Fibroblast of the conjunctiva (primary cell): ENCODE data around the gene VSTM5.
"Not testable (repeated sequence)": the region's sequence is repeated elsewhere in the genome, so short reads cannot be mapped to it uniquely, and the experiment has no call there.

Experiments
- DNase-seq: peaks from one replicate; pipeline ENCODE4 v3.0.0-alpha.2; 2010; ENCODE audit warnings: low read depth

Gene VSTM5

DNA sequence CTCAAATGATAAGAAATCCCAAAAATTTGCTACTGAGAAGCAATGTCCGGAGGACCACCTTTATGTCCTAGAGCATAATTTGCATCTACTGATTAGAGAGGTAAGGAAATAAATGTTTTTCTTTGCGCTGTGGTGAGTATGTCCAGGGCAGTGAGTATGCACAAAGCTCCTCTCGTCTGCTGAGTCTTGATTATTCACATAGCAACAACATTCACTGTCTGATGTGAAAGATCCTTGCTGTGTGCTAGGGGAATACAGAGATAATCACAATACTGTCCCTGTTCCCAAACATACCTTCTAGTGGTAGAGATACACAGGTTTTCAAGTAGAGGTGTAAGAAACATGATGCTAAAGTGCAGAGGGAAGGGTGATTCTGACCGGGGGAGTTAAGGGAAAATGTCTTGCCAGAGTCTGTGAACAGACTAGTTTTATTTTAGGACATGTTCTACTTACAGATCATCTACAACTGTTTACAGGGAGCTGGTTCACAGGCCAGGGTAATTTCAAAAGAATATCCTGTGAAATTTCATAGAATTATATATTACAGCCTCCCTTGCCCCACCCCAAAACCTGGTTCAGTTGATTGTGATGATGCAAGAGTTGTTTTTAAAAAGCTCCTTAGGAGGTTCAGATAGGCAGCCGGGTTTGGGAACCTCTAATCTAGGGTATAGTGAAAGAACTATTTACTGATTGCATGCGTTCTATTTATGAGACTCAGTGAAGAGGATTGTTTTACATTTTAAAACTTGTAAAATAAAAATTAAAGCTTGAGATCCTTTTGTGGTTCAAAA lies 53.8 kb downstream of the VSTM5 start:
- no peak for DNase-seq

DNA sequence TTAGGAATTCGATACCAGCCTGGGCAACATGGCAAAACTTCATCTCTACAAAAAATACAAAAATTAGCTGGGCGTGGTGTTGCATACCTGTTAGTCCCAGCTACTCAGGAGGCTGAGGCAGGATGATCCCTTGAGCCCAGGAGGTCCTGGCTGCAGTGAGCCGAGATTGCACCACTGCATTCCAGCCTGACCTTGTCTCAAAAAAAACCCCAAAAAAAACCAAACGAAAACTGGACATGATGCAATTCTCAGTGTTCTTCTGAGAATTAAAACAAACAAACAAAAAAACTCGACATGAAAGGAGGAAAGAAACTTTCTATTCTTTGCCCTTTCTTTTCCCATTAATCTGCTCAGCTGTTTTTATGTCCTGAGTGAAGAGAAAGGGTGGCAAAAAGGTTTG lies 58.9 kb downstream of the VSTM5 start:
- DNase-seq: peak; percentile 9

DNA sequence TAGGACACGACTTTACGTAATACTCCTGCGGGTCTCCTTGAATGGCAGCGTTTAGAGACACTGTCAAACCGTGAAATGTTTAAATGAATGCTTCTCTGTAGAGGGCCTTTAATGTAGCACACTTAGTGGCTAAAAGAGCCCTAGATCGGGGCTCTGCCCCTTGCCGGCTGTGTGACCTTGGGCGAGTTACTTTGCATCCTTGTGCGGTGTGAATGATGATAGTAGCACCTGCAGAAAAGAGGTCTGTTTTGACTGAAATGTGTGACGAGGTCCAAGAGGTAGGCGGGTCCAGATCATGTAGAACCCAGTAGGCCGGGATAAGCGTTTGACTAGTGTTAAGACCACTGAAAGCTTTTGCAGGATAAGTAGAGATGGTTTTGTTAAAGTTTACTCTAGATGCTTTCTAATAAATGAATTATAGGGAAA lies 65.5 kb downstream of the VSTM5 start:
- DNase-seq: no peak

DNA sequence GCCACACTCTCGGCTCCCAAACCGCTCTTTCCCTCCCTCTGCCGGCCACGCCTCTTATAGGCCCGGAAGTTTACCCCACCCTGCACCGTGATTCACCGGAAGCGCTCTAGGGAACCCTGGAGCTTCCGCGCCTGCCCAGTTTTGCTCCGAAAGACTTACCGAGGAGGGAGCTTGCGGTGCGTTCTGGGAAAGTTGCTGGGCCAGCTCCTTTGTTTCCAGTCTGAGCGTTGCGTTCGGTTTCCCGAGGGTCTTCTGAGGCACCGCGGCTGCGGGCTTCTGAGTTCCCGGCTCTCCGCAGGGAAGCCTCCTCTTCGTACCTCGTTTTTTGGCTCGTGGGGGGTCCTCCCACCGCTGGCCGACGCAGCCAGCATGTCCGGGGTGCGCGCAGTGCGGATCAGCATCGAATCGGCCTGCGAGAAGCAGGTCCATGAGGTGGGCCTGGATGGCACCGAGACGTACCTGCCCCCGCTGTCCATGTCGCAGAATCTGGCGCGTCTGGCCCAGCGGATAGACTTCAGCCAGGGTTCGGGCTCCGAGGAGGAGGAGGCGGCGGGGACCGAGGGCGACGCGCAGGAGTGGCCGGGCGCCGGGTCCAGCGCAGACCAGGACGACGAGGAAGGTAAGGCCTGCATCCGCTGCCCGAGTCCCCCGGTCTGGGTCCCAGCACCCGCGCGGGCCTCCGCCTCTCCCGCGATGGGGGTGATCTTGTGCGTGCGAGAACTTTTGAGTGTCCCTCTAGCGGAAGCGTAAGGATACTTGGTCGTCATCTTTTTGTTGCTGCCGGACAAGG lies 66.1 kb downstream of the VSTM5 start, which contains the start of gene MED17:
Gene MED17 (plus strand): TSS at position 138 of the 790 bp plus-strand sequence. CDS start 232 bp downstream, at position 370.
- DNase-seq: peak; percentile 85

DNA sequence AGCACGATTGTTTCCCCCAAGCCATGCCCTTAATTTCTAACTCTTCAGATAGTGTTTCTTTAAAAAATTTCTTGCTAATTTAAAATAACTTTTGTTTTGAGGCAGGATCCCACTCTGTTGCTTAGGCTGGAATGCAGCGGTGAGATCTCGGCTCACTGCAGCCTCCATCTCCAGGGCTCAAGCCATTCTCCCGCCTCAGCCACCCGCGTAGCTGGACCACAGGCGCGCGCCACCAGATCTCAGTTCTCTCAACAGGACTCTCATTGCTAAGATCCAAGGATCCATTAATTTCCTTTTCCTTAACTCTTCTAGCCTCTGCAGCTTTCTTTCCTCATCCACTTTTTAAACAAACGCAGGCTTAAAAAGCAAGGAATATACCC lies 66.7 kb downstream of the VSTM5 start:
- DNase-seq: no peak

DNA sequence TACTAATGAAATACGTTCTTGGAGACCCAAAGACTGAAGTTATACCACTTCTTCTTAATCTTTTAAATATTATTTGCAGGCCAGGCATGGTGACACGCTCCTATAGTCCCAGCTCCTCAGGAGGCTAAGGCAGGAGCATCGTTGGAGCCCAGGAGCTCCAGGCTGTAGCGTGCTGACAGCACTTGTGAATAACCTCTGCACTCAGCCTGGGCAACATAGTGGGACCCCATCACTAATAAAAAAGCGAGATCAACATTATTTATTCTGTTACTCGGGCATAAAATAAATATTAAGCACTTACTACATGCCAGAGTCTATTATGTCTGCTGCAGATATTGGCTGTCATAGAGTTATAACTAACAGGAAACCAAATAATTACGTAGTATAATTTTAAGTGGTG lies 67.1 kb downstream of the VSTM5 start:
- no peak for DNase-seq

DNA sequence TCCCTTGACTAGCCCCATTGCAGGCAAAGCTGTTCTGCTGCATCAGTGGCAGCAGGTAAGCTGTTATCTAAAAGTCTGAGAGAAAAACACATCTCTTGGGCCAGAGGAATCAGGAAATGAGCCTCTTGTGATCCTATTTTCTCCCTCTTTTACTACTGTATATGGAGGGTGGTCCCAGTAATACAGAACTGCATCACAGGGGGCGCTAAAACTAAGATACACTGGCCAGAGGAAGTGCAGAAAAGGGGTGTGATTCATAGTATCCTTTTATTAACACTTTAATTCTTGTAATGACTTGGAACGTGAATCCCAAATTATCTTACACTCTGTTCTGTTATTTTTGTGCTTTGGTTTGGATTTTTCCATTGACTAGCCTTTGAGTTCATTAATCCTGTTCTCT lies 75.1 kb downstream of the VSTM5 start:
- no peak for DNase-seq

DNA sequence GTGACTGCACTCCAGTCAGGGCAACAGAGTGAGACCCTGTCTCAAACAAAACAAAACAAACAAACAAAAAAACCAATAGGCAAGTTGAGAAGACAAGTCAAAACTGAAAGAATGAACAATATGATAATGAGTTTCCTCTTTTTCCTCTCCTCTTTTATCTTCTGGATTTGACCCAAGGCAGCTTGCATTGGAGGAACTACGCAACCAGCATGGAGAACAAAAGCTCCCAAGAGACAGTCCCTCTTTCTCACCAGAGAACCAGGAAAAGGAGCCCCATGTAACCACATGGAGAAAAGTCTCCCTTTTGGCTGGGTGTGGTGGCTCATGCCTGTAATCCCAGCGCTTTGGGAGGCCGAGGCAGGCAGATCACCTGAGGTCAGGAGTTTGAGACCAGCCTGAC lies 75.9 kb downstream of the VSTM5 start:
- not testable (repeated sequence) for DNase-seq

DNA sequence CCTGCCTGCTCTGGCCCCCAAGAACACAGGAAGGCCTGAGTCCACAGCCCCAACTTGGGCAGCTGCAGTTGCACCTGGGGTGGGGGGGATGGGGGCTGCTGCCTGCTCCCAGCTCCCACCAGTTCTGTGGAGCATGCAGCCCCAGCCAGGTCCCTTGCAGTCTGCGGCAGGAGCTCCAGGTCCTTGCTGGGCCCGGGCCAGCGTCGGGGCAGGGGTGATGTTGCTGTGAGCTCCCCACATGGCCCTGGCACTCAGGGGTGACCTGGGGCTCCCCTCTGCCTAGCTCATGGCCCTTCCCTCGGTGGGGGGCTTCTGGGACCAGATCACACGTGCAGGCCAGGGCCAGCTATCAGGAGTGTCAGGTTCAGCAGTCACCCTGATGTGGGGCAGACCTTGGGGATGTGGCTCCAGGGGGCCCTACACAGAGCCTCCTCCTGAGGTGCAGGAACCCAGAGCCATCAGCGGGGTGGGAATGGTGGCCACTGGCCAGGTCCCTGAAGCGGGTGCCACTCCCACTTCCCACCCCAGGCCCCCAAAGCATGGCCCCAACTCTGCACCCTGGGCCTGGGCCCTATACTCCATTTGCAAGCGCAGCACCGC lies 76.7 kb downstream of the VSTM5 start:
- DNase-seq: no peak

DNA sequence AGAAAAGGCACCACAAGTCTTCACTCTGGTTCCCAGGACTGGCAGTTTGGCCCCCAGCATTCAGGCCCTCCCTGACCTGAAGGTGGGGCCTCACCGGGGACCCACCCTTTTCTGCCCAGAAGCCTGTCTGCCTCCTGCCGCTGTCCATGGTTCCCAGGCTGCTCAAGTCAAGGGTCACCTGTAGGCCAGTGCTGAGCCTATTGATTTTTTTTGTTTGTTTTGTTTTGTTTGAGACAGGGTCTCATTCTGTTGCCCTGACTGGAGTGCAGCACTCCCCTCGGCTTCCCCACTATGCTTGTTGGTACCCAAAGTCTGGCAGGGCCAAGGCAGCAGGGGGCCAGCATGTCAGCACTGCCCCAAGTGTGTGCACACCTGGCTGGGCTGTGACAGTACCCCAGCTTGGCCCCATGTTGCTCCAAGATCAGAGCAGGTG lies 77.4 kb downstream of the VSTM5 start:
- DNase-seq: no peak

DNA sequence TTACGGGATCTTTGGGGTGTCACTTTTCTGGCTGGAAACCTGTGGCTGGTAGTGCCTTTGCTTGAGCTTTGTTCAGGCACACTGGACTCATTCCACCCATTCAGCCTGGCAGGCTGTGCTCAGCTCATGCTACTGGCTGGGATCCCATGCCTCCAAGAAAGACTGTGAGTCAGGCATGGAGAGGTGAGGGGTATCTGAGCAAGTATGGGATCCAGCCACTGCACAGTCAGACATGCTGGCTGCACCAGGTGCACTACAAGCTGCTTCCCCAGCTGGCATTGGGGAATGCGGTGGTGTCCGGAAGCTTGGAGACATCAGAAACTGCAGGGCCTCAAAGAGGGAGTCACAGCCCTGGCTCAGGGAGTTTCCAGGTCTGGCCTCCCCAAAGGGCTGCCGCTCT lies 78.3 kb downstream of the VSTM5 start:
- no peak for DNase-seq

DNA sequence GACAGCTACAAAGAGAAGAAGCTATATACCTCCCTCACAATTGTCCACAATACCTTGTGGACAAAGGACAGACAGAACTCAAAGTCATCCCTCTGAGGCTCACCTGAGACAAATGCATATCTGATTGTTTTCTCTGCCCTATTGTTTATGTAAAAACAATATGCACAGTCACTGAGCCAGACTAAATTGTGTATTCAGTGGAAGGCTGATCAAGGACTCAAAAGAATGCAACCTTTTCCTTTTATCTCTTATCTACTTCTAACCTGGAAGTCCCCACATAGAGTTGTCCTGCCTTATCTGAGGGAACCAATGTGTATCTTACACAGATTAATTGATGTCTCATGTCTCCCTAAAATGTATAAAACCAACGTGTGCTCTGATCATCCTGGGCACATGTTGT lies 80.3 kb downstream of the VSTM5 start:
- DNase-seq: no peak
